PC-3 (cell line): ENCODE measurements around the gene FCRL5. TPM values are rescaled to one million over a fixed set of nuclear protein-coding genes. Genes with fewer than 3 reads are reported as not detected.

Experiments used
- ATAC-seq: fragments of 200-7000 bp; cut with Tn5 transposase; 2 replicates; pipeline ENCODE4 v1.9.1; 2020; ENCODE audit warnings: mild to moderate bottlenecking, moderate library complexity
- BruUV-seq: library from RNA; stranded (reverse); fragments of 400-500 nt; replicated peaks from 2 replicates; lab custom pipeline; 2021; lab: Mats Ljungman, UMichigan
- CTCF ChIA-PET: fragments of 300-600 bp; sonication (Branson Sonifier 250); formaldehyde crosslinking; loops from one replicate; lab custom pipeline; 2022; ENCODE audit warnings: antibody characterized with exemption; lab: Charles Lee
- POLR2A ChIA-PET: fragments of 300-600 bp; sonication (Branson Sonifier 250); formaldehyde crosslinking; loops from one replicate; lab custom pipeline; 2022; ENCODE audit warnings: antibody characterized with exemption; ENCODE audit not compliant: unreplicated experiment; lab: Charles Lee
- DNase-seq: peaks from one replicate; pipeline ENCODE4 v3.0.0-alpha.2; 2015
- H2AFZ ChIP-seq: fragments of 300-600 bp; sonication (generic); 2 replicates; pipeline ENCODE4 v1.6.0; 2016; ENCODE audit warnings: antibody characterized with exemption, low read length
- H3F3A ChIP-seq: fragments of 300-600 bp; sonication (generic); one replicate; pipeline ENCODE4 v1.6.0; 2017; ENCODE audit warnings: antibody characterized with exemption, low read length, control low read depth, mild to moderate bottlenecking; ENCODE audit not compliant: unreplicated experiment
- H3K27ac ChIP-seq: fragments of 300-600 bp; sonication (generic); 2 replicates; pipeline ENCODE4 v1.5.1; 2016; ENCODE audit warnings: mild to moderate bottlenecking, low read length
- H3K27me3 ChIP-seq: fragments of 300-600 bp; sonication (generic); 2 replicates; pipeline ENCODE4 v1.6.1; 2016; ENCODE audit warnings: low read length, mixed read lengths
- H3K36me3 ChIP-seq: fragments of 300-600 bp; sonication (generic); 2 replicates; pipeline ENCODE4 v1.6.1; 2016; ENCODE audit warnings: low read depth, mixed run types, low read length, mixed read lengths
- H3K4me1 ChIP-seq: fragments of 300-600 bp; sonication (generic); 2 replicates; pipeline ENCODE4 v1.5.1; 2016; ENCODE audit warnings: low read length; ENCODE audit not compliant: insufficient read depth
- H3K4me2 ChIP-seq: fragments of 300-600 bp; sonication (generic); 2 replicates; pipeline ENCODE4 v1.6.0; 2016; ENCODE audit warnings: low read length
- H3K4me3 ChIP-seq: fragments of 300-600 bp; sonication (generic); 2 replicates; pipeline ENCODE4 v1.5.1; 2016; ENCODE audit warnings: mild to moderate bottlenecking, low read length, mixed read lengths
- H3K79me2 ChIP-seq: fragments of 300-600 bp; sonication (generic); 2 replicates; pipeline ENCODE4 v1.6.1; 2017; ENCODE audit warnings: low read length, mixed read lengths
- H3K9ac ChIP-seq: fragments of 300-600 bp; sonication (generic); 2 replicates; pipeline ENCODE4 v1.6.0; 2016; ENCODE audit warnings: mild to moderate bottlenecking, low read length
- H3K9me2 ChIP-seq: fragments of 300-600 bp; sonication (generic); replicated peaks from 2 replicates; pipeline ENCODE4 v1.6.1; 2016; ENCODE audit warnings: mixed run types, low read length, mixed read lengths
- H3K9me3 ChIP-seq: fragments of 300-600 bp; sonication (generic); 2 replicates; pipeline ENCODE4 v1.6.1; 2016; ENCODE audit warnings: low read length, mixed read lengths
- H4K20me1 ChIP-seq: fragments of 300-600 bp; sonication (generic); 2 replicates; pipeline ENCODE4 v1.6.1; 2016; ENCODE audit warnings: low read length, mixed read lengths
- CTCF ChIP-seq: fragments of 300-600 bp; sonication (generic); conservative IDR thresholded peaks from 2 replicates; pipeline ENCODE4 v1.5.1; 2017; ENCODE audit warnings: antibody characterized with exemption, low read depth, mild to moderate bottlenecking, low read length
- EZH2 ChIP-seq: fragments of 300-600 bp; sonication (generic); IDR thresholded peaks from one replicate; pipeline ENCODE4 v1.6.1; 2017; ENCODE audit warnings: antibody characterized with exemption, mild to moderate bottlenecking, low read length; ENCODE audit not compliant: unreplicated experiment
- EZH2phosphoT487 ChIP-seq: fragments of 300-600 bp; sonication (generic); IDR thresholded peaks from 2 replicates; pipeline ENCODE4 v1.6.1; 2018; ENCODE audit warnings: mild to moderate bottlenecking, antibody characterized with exemption, low read length, borderline replicate concordance
- intact Hi-C: fragments of 100-400 bp; cut with micrococcal nuclease; formaldehyde crosslinking; loops from 2 replicates; pipeline ENCODE4 v1.9.0; 2023
- total RNA-seq: library from RNA; depleted of rRNA; stranded (reverse); fragments of >200 nt; gene quantifications from 2 replicates; pipeline ENCODE4 v1.2.3, GENCODE V29; 2014

The FCRL5 gene
- total RNA-seq, 1 experiment from 2014 or later = not detected

DNA sequence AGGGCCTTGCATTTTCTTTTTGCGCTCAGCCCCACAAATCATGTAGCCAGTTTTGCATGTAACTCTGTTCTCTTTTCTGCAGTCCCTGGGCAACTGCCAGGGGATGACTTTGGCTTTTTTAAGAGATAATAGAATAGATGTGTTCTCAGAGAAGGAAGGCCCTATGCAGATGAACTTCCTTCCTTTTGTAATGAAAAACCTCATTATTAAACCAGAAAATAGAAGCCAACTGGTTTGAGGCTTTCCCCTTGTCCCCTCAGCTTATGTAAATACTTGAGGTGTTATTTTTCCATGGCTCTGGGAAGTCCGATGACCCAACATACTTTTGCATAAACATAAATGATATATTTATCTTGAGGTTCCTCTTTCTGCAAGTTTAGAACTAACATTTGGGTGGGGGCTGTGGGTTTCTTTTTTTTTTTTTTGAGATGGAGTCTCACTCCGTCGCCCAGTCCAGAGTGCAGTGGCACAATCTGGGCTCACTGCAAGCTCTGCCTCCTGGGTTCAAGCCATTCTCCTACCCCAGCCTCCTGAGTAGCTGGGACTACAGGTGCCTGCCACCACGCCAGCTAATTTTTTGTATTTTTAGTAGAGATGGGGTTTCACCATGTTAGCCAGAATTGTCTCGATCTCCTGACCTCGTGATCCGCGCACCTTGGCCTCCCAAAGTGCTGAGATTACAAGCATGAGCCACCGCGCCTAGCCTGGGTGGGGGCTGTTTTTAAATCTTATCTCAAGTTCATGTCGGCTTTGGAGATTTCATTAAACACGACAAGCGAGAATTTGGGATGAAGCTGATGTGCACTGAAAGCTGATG is 14.4 kb upstream of the FCRL5 start:
- Histone ChIP-seq H3K27ac (no peak overlapping the region), H2AFZ (no peak overlapping the region), H3K36me3 (no peaks in the 10 kb centered on the region), H3K9me2 (no peaks in the 10 kb centered on the region), H4K20me1 (no peaks in the 10 kb centered on the region), H3K9ac (no peak overlapping the region), H3F3A (no peaks in the 10 kb centered on the region), H3K9me3 (no peaks in the 10 kb centered on the region), H3K4me1 (no peaks in the 10 kb centered on the region), H3K4me2 (no peak overlapping the region), H3K79me2 (no peaks in the 10 kb centered on the region), H3K4me3 (no peak overlapping the region), H3K27me3 (peaks cover 54% of the 10 kb centered on the region)
- DNase-seq (no peak), ATAC-seq (no peak)
- BruUV-seq = no TSS peak
- TF ChIP-seq CTCF (no peak), EZH2phosphoT487 (no peak), EZH2 (no peak)
- intact Hi-C loops = no loop called here
- ChIA-PET POLR2A (no interaction called here), CTCF (no interaction called here)

DNA sequence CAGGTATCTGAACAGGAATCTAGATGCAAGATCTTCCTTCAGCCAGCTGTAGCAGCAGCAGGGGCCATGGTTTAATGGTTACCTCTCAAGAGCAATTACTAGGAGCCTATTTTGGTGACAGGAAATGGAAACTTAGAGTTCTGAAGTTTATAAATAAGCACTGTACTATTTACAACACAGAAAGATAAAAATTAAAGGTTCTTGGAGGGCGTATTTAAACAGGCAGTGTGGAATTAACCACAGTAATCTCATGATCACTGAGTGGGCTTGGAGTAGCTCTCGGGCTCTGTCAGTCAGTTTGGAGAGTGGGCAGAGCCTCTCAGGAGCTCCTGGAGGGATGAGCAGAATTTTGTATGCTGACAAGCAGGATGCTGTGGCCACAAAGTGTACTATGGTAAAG is 10.2 kb upstream of the FCRL5 start:
- H3K79me2 ChIP-seq = no peaks in the 10 kb centered on the region
- ATAC-seq = no peak
- POLR2A ChIA-PET = no interaction called here

More for the DNA sequence above, 10.2 kb upstream of the FCRL5 start:
- BruUV-seq = no TSS peak
- no peak overlapping the region for H3K9ac ChIP-seq
- H3K27me3 ChIP-seq = peaks cover 41% of the 10 kb centered on the region
- no peak for TF ChIP-seq EZH2phosphoT487
- no peak for TF ChIP-seq CTCF
- TF ChIP-seq EZH2 = no peak
- no peaks in the 10 kb centered on the region for H3K9me2 ChIP-seq
- no peaks in the 10 kb centered on the region for H3F3A ChIP-seq
- H2AFZ ChIP-seq = no peak overlapping the region
- CTCF ChIA-PET = no interaction called here
- no peak overlapping the region for H3K4me3 ChIP-seq
- H3K36me3 ChIP-seq = no peaks in the 10 kb centered on the region
- no peak overlapping the region for H3K4me2 ChIP-seq
- DNase-seq = no peak
- no peaks in the 10 kb centered on the region for H4K20me1 ChIP-seq
- H3K9me3 ChIP-seq = no peaks in the 10 kb centered on the region
- no peak overlapping the region for H3K27ac ChIP-seq
- intact Hi-C loops = no loop called here
- H3K4me1 ChIP-seq = no peaks in the 10 kb centered on the region
